Smooth muscle cell of the brain vasculature (primary cell): ENCODE measurements around the gene VASH2.
"Not testable (repeated sequence)": the region's sequence is repeated elsewhere in the genome, so short reads cannot be mapped to it uniquely, and the experiment has no call there.

Experiments
- DNase-seq: peaks from one replicate; pipeline ENCODE4 v3.0.0-alpha.2; 2012; ENCODE audit warnings: low read depth, low spot score

Gene VASH2

GRCh38 chr1:212955961-212956620 lies 5.8 kb downstream of the VASH2 start:
- DNase-seq = no peak

- DNase-seq = no peak
These were observed 7.2 kb downstream of the VASH2 start for GRCh38 chr1:212957546-212957945.

GRCh38 chr1:212958175-212958574 lies 7.8 kb downstream of the VASH2 start:
- DNase-seq = peak; percentile 60

- no peak for DNase-seq
These were observed 9.2 kb downstream of the VASH2 start for GRCh38 chr1:212959266-212960220.

- DNase-seq = no peak
These were observed 10.6 kb downstream of the VASH2 start for GRCh38 chr1:212960932-212961331.

- DNase-seq = no peak
These were observed 12.2 kb downstream of the VASH2 start for GRCh38 chr1:212962509-212962908.

GRCh38 chr1:212964102-212964501 lies 13.8 kb downstream of the VASH2 start:
- DNase-seq = no peak

GRCh38 chr1:212964993-212965392 lies 14.7 kb downstream of the VASH2 start:
- not testable (repeated sequence) for DNase-seq

- DNase-seq = no peak
These were observed 16.3 kb downstream of the VASH2 start for GRCh38 chr1:212966616-212967015.

- DNase-seq = no peak
These were observed 17.5 kb downstream of the VASH2 start for GRCh38 chr1:212967801-212968200.

GRCh38 chr1:212968368-212968863 lies 18.1 kb downstream of the VASH2 start:
- no peak for DNase-seq

GRCh38 chr1:212970085-212970484 lies 19.7 kb downstream of the VASH2 start:
- DNase-seq = no peak

GRCh38 chr1:212971312-212971711 lies 21.0 kb downstream of the VASH2 start:
- DNase-seq = no peak

- DNase-seq = no peak
These were observed 23.1 kb downstream of the VASH2 start for GRCh38 chr1:212973426-212973825.

- DNase-seq = no peak
These were observed 23.6 kb downstream of the VASH2 start for GRCh38 chr1:212973899-212974298.

GRCh38 chr1:212974711-212975110 lies 24.4 kb downstream of the VASH2 start:
- no peak for DNase-seq

GRCh38 chr1:212975111-212975918 lies 25.0 kb downstream of the VASH2 start:
- no peak for DNase-seq

GRCh38 chr1:212976586-212976985 lies 26.2 kb downstream of the VASH2 start:
- no peak for DNase-seq

- DNase-seq = no peak
These were observed 27.7 kb downstream of the VASH2 start for GRCh38 chr1:212977781-212978645.

- DNase-seq = no peak
These were observed 29.2 kb downstream of the VASH2 start for GRCh38 chr1:212979340-212980122.
